Neuronal stem cell (in vitro differentiated cells): Measurements from ENCODE around the gene PLD5.

Experiments used
- DNase-seq: peaks from one replicate; pipeline ENCODE4 v3.0.0-alpha.2; 2013; ENCODE audit warnings: low spot score
- H2AFZ ChIP-seq: one replicate; pipeline ENCODE4 v1.6.1; 2013; ENCODE audit warnings: mild to moderate bottlenecking, low read length, inconsistent platforms
- H2AK5ac ChIP-seq: 2 replicates; pipeline ENCODE4 v1.6.1; 2013; ENCODE audit warnings: low read depth, mild to moderate bottlenecking, inconsistent platforms, low read length, moderate library complexity, mixed read lengths
- H2BK120ac ChIP-seq: 2 replicates; pipeline ENCODE4 v1.6.1; 2013; ENCODE audit warnings: low read depth, mild to moderate bottlenecking, inconsistent platforms, low read length, moderate library complexity, mixed read lengths
- H2BK12ac ChIP-seq: one replicate; pipeline ENCODE4 v1.6.1; 2013; ENCODE audit warnings: low read length, inconsistent platforms
- H2BK15ac ChIP-seq: 2 replicates; pipeline ENCODE4 v1.6.1; 2013; ENCODE audit warnings: mild to moderate bottlenecking, low read length, inconsistent platforms, mixed read lengths
- H2BK5ac ChIP-seq: one replicate; pipeline ENCODE4 v1.6.1; 2013; ENCODE audit warnings: inconsistent platforms, mild to moderate bottlenecking, low read length, moderate library complexity
- H3K14ac ChIP-seq: one replicate; pipeline ENCODE4 v1.6.1; 2013; ENCODE audit warnings: low read length, inconsistent platforms
- H3K18ac ChIP-seq: 2 replicates; pipeline ENCODE4 v1.6.1; 2013; ENCODE audit warnings: low read length, inconsistent platforms
- H3K23ac ChIP-seq: 2 replicates; pipeline ENCODE4 v1.6.1; 2013; ENCODE audit warnings: low read depth, mild to moderate bottlenecking, mixed read lengths, low read length, inconsistent platforms; ENCODE audit not compliant: poor library complexity
- H3K27ac ChIP-seq: replicated peaks from 3 replicates; pipeline ENCODE4 v1.5.1; 2013; ENCODE audit warnings: low read length, inconsistent platforms
- H3K27me3 ChIP-seq, 3 experiments: 2 replicates each; pipeline ENCODE4 v1.6.1; 2013; ENCODE audit warnings: low read length in 3 of 3, mild to moderate bottlenecking in 2 of 3, inconsistent platforms in 1 of 3, low read depth in 1 of 3, mixed read lengths in 1 of 3, moderate library complexity in 1 of 3; ENCODE audit not compliant: control insufficient read depth in 3 of 3, insufficient read depth in 3 of 3
- H3K36me3 ChIP-seq, 2 donors: replicated peaks in 1 of 2; 2 replicates each; pipeline ENCODE4 v1.6.1; 2013; ENCODE audit warnings: low read length in 2 of 2; ENCODE audit not compliant: control insufficient read depth in 2 of 2, insufficient read depth in 2 of 2
- H3K4ac ChIP-seq: 2 replicates; pipeline ENCODE4 v1.6.1; 2013; ENCODE audit warnings: inconsistent platforms, mild to moderate bottlenecking, low read length, moderate library complexity
- H3K4me1 ChIP-seq, 2 donors: 1 replicate in 1 of 2; 2 replicates in 1 of 2; pipeline ENCODE4 v1.6.1; 2013; ENCODE audit warnings: low read length in 2 of 2, low read depth in 1 of 2; ENCODE audit not compliant: control insufficient read depth in 2 of 2, insufficient read depth in 1 of 2
- H3K4me2 ChIP-seq: one replicate; pipeline ENCODE4 v1.6.1; 2013; ENCODE audit warnings: mild to moderate bottlenecking, low read length, inconsistent platforms; ENCODE audit not compliant: insufficient read depth, poor library complexity, severe bottlenecking
- H3K4me3 ChIP-seq, 2 donors: 2 replicates each; pipeline ENCODE4 v1.5.1; 2013; ENCODE audit warnings: low read length in 2 of 2, mild to moderate bottlenecking in 2 of 2, inconsistent platforms in 1 of 2, moderate library complexity in 1 of 2
- H3K79me1 ChIP-seq: one replicate; pipeline ENCODE4 v1.6.1; 2013; ENCODE audit warnings: low read depth, mild to moderate bottlenecking, inconsistent platforms, low read length, moderate library complexity
- H3K9ac ChIP-seq: one replicate; pipeline ENCODE4 v1.6.1; 2013; ENCODE audit warnings: mild to moderate bottlenecking, low read depth, low read length, inconsistent platforms; ENCODE audit not compliant: poor library complexity
- H3K9me3 ChIP-seq, 2 donors: replicated peaks in 1 of 2; 2 replicates each; pipeline versions ENCODE3 to v1.6.1; 2013; ENCODE audit warnings: low read length in 2 of 2, mild to moderate bottlenecking in 2 of 2, inconsistent platforms in 1 of 2, low read depth in 1 of 2, mixed read lengths in 1 of 2, moderate library complexity in 1 of 2; ENCODE audit not compliant: control insufficient read depth in 2 of 2, insufficient read depth in 1 of 2
- H4K8ac ChIP-seq: one replicate; pipeline ENCODE4 v1.6.1; 2013; ENCODE audit warnings: low read depth, mild to moderate bottlenecking, inconsistent platforms, low read length, moderate library complexity
- H4K91ac ChIP-seq: one replicate; pipeline ENCODE4 v1.6.1; 2013; ENCODE audit warnings: low read length, low read depth, mild to moderate bottlenecking, inconsistent platforms; ENCODE audit not compliant: poor library complexity
- WGBS, 2 donors: extraction: QIAGEN DNeasy Blood & Tissue Kit; methylation state at CpG; one replicate each; pipeline ENCODE4 v1.1.7; 2013; ENCODE audit warnings: missing lambda C conversion rate in 2 of 2, mixed read lengths in 1 of 2; ENCODE audit not compliant: insufficient read length in 2 of 2, insufficient replicate concordance in 1 of 2; ENCODE audit errors: extremely low coverage in 2 of 2; 5-methylcytosine and 5-hydroxymethylcytosine counted together

The PLD5 gene

DNA sequence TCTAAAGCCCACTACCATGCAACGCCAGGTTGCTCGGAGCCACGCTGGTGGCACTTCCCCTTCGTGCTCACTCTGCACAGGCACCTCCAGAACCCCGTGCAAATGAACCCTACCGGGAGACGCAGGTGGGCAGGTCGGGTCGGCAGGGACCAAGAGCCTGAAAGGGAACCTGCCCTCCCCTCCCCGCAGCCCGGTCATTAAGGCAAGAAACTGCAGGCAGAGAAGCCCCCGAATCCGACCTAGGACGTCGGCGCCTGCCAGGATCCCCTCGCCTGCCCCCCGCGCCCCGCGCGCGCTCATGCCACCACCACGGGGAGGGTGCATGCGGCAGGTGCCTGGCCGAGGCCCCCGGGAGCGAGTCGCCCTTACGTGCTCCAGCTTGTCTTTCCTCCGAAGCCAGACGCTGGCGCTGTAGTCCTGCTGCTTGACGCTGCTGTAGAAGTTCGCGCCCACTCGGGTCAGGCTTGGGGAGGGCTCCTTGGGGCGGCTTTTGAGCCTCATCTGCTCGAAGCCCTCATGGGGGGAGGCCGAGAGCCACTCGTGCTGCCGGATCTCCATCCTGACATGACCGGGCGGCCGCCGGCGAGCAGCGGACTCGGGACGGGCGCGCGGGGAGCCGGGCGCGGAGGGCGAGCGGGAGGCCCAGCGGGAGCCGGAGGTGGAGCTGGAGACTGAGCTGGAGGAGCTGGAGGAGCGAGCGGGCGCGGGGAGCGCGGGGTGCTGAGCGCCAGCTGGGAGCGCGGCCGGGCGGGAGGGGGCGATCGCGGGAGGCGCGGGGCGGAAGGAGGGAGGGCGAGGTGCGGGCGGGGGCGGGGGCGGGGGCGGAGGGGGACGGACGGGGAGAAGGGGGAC, 552 bp downstream of the PLD5 start:
- peak overlapping the region; percentile 99 for H2AFZ ChIP-seq
- H3K4me1 ChIP-seq = peaks cover 2 to 4% of the 10 kb centered on the region in 2 donors
- no peak overlapping the region for H4K8ac ChIP-seq
- H3K23ac ChIP-seq = no peak overlapping the region
- H3K14ac ChIP-seq = peak overlapping the region; percentile 75
- no peak overlapping the region for H3K4ac ChIP-seq
- peak overlapping the region; percentile 73 for H2BK12ac ChIP-seq
- H3K4me2 ChIP-seq = peak overlapping the region; percentile 99
- no peak overlapping the region for H3K27ac ChIP-seq
- peak overlapping the region; percentile 61 for H2BK120ac ChIP-seq
- peak overlapping the region; percentile 52 to 90 for H3K4me3 ChIP-seq
- peak overlapping the region; percentile 87 for H2BK5ac ChIP-seq
- no peak overlapping the region for H4K91ac ChIP-seq
- DNase-seq = peak; percentile 70
- peak overlapping the region; percentile 94 for H3K18ac ChIP-seq
- H2AK5ac ChIP-seq = peak overlapping the region; percentile 56
- peak overlapping the region; percentile 97 for H2BK15ac ChIP-seq
- H3K9me3 ChIP-seq = no peaks in the 10 kb centered on the region
- no CpG with 5 or more reads among the region's 85 CpGs for WGBS, 2 donors
- no peaks in the 10 kb centered on the region for H3K79me1 ChIP-seq
- no peaks in the 10 kb centered on the region for H3K36me3 ChIP-seq
- peak overlapping the region; percentile 89 for H3K9ac ChIP-seq
- H3K27me3 ChIP-seq = peaks cover 0 to 39% (median 10%) of the 10 kb centered on the region in 3 experiments

DNA sequence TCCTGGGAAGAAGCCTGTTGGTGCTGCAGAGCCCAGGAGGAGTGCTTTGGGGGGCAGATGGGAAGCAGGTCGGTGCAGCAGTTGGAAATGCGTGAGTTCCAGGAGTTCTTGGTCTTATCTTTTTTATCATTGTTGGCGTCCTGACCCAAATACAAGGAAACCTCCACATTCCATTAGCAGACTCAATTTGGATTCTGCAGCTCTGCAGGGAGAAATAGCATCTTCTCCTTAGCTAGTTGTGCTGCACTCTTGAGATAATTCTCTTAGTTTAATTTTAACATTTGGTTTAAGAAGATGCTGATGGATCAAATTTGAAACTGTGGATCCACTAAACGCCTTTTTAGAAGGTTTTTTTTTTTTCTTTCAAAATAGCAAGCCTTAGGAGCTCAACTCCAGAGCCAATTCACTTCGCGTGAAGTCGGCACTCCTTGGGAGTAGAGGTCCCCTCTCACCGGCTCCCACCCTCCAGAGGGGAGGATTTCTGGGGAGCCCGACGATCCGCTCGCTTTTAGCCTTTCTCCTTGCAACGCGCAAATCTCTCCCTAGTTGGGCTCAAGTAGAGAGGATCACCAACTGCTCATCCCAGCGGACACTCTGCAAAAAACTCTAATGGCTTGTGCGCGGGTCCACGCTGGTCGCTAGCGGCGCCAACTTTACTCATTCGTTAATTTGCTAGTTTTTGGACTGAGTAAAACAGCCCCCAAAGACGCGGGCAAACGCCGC, 1.3 kb downstream of the PLD5 start:
- Histone ChIP-seq H3K4ac (no peak overlapping the region), H2BK15ac (peak overlapping the region; percentile 97), H3K4me2 (peak overlapping the region; percentile 99), H2BK120ac (peak overlapping the region; percentile 61), H3K14ac (no peak overlapping the region), H4K8ac (no peak overlapping the region), H3K9ac (peak overlapping the region; percentile 89), H3K23ac (no peak overlapping the region), H2BK12ac (no peak overlapping the region), H3K9me3 (no peaks in the 10 kb centered on the region), H3K27me3 (peaks cover 0 to 39% (median 10%) of the 10 kb centered on the region in 3 experiments), H3K18ac (peak overlapping the region; percentile 94), H3K79me1 (no peaks in the 10 kb centered on the region), H3K36me3 (no peaks in the 10 kb centered on the region), H4K91ac (no peak overlapping the region), H3K4me1 (peaks cover 2 to 4% of the 10 kb centered on the region in 2 donors), H2AFZ (peak overlapping the region; percentile 99), H2BK5ac (peak overlapping the region; percentile 87), H3K4me3 (peak overlapping the region; percentile 52 to 90), H3K27ac (no peak overlapping the region), H2AK5ac (peak overlapping the region; percentile 56)
- peak; percentile 17 for DNase-seq
- WGBS, 2 donors = no CpG with 5 or more reads among the region's 26 CpGs

DNA sequence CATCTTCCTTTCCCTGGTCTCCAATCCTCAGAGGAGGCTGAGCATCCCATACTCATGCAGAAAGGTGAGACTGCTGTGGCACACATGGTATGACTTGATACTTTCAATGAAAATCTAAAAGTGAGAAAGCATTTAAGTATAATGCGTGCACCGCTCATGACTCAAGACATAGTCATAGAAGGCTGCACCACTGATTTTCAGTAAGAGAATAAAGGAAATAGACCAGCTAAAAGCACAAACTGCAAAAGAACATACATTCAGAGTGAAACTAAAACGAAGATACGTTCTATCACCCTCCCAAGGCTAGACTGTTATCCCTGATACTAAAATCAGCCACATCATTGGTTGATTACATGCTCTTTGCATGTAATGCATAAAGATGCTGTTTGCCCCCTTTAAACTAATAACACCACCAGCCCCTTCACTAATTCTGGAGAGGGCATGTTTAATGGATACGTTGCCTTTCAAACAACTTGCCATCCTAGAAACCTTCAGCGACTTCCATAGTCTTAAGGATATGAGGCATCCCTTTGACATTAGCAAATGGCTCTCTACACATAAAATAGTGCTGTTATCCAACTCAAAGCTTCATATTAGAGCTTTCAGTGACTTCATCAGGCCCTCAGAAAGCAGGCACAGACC, 2.1 kb downstream of the PLD5 start:
- Histone ChIP-seq H4K8ac (no peak overlapping the region), H2AK5ac (no peak overlapping the region), H3K4me2 (no peak overlapping the region), H3K27me3 (peaks cover 0 to 39% (median 10%) of the 10 kb centered on the region in 3 experiments), H3K14ac (no peak overlapping the region), H4K91ac (no peak overlapping the region), H3K4me1 (peaks cover 2 to 4% of the 10 kb centered on the region in 2 donors), H3K18ac (no peak overlapping the region), H2BK5ac (no peak overlapping the region), H3K9ac (no peak overlapping the region), H2AFZ (no peak overlapping the region), H3K27ac (no peak overlapping the region), H3K36me3 (no peaks in the 10 kb centered on the region), H3K79me1 (no peaks in the 10 kb centered on the region), H3K9me3 (no peaks in the 10 kb centered on the region), H3K23ac (no peak overlapping the region), H2BK120ac (no peak overlapping the region), H3K4ac (no peak overlapping the region), H2BK12ac (no peak overlapping the region), H3K4me3 (no peak overlapping the region), H2BK15ac (no peak overlapping the region)
- DNase-seq = peak; percentile 3
- no CpG with 5 or more reads among the region's 6 CpGs for WGBS, 2 donors
